ENCODE results near the gene NHLRC4.

The NHLRC4 gene

GRCh38 chr16:582218-582613 is 15.4 kb downstream of the NHLRC4 start:
- no peaks in the 10 kb centered on the region for H3K9me3 Mint-ChIP-seq
- H3K36me3 Mint-ChIP-seq = no peaks in the 10 kb centered on the region

GRCh38 chr16:582614-583331 is 16.0 kb downstream of the NHLRC4 start:
- Mint-ChIP-seq H3K36me3 (no peaks in the 10 kb centered on the region), H3K9me3 (no peaks in the 10 kb centered on the region)

More at GRCh38 chr16:582218-582613, 15.4 kb downstream of the NHLRC4 start:
- Mint-ChIP-seq H3K27ac (no peak overlapping the region), H3K4me3 (no peak overlapping the region), H3K4me1 (no peaks in the 10 kb centered on the region), H3K27me3 (no peaks in the 10 kb centered on the region)

GRCh38 chr16:583470-583814 is 16.6 kb downstream of the NHLRC4 start:
- H3K4me3 Mint-ChIP-seq = no peak overlapping the region
- no peak overlapping the region for H3K27ac Mint-ChIP-seq
- H3K9me3 Mint-ChIP-seq = no peaks in the 10 kb centered on the region
- no peaks in the 10 kb centered on the region for H3K36me3 Mint-ChIP-seq
- H3K27me3 Mint-ChIP-seq = no peaks in the 10 kb centered on the region
- H3K4me1 Mint-ChIP-seq = no peaks in the 10 kb centered on the region

More at GRCh38 chr16:582614-583331, 16.0 kb downstream of the NHLRC4 start:
- Mint-ChIP-seq H3K4me1 (no peaks in the 10 kb centered on the region), H3K27ac (no peak overlapping the region), H3K27me3 (no peaks in the 10 kb centered on the region), H3K4me3 (no peak overlapping the region)

- Mint-ChIP-seq H3K9me3 (no peaks in the 10 kb centered on the region), H3K4me3 (no peak overlapping the region), H3K36me3 (no peaks in the 10 kb centered on the region), H3K27me3 (no peaks in the 10 kb centered on the region), H3K4me1 (no peaks in the 10 kb centered on the region), H3K27ac (no peak overlapping the region)
Measured at GRCh38 chr16:583815-584591, 17.2 kb downstream of the NHLRC4 start.

- no peak overlapping the region for H3K27ac Mint-ChIP-seq
- no peaks in the 10 kb centered on the region for H3K4me1 Mint-ChIP-seq
- H3K4me3 Mint-ChIP-seq = no peak overlapping the region
- no peaks in the 10 kb centered on the region for H3K27me3 Mint-ChIP-seq
- H3K36me3 Mint-ChIP-seq = no peaks in the 10 kb centered on the region
- H3K9me3 Mint-ChIP-seq = no peaks in the 10 kb centered on the region
Measured at GRCh38 chr16:585351-585750, 18.5 kb downstream of the NHLRC4 start.

GRCh38 chr16:586047-586644 is 19.3 kb downstream of the NHLRC4 start:
- peak overlapping the region; percentile 3 for H3K4me3 Mint-ChIP-seq
- H3K4me1 Mint-ChIP-seq = peaks cover 7% of the 10 kb centered on the region
- H3K27ac Mint-ChIP-seq = no peak overlapping the region
- H3K9me3 Mint-ChIP-seq = no peaks in the 10 kb centered on the region
- H3K36me3 Mint-ChIP-seq = no peaks in the 10 kb centered on the region
- no peaks in the 10 kb centered on the region for H3K27me3 Mint-ChIP-seq

GRCh38 chr16:586645-587590 is 20.1 kb downstream of the NHLRC4 start:
- H3K4me1 Mint-ChIP-seq = peaks cover 11% of the 10 kb centered on the region
- H3K36me3 Mint-ChIP-seq = no peaks in the 10 kb centered on the region
- peak overlapping the region; percentile 97 for H3K4me3 Mint-ChIP-seq
- no peaks in the 10 kb centered on the region for H3K9me3 Mint-ChIP-seq
- no peaks in the 10 kb centered on the region for H3K27me3 Mint-ChIP-seq
- H3K27ac Mint-ChIP-seq = no peak overlapping the region

- H3K36me3 Mint-ChIP-seq = no peaks in the 10 kb centered on the region
- H3K4me1 Mint-ChIP-seq = peaks cover 22% of the 10 kb centered on the region
- H3K27ac Mint-ChIP-seq = peak overlapping the region; percentile 99
- no peaks in the 10 kb centered on the region for H3K9me3 Mint-ChIP-seq
- peak overlapping the region; percentile 97 for H3K4me3 Mint-ChIP-seq
- no peaks in the 10 kb centered on the region for H3K27me3 Mint-ChIP-seq
Measured at GRCh38 chr16:588639-588888, 21.8 kb downstream of the NHLRC4 start.

GRCh38 chr16:588889-589657 is 22.3 kb downstream of the NHLRC4 start:
- H3K4me1 Mint-ChIP-seq = peaks cover 25% of the 10 kb centered on the region
- no peaks in the 10 kb centered on the region for H3K9me3 Mint-ChIP-seq
- H3K27ac Mint-ChIP-seq = peak overlapping the region; percentile 100
- H3K27me3 Mint-ChIP-seq = no peaks in the 10 kb centered on the region
- H3K36me3 Mint-ChIP-seq = no peaks in the 10 kb centered on the region
- H3K4me3 Mint-ChIP-seq = peak overlapping the region; percentile 97

- no peaks in the 10 kb centered on the region for H3K27me3 Mint-ChIP-seq
- no peaks in the 10 kb centered on the region for H3K36me3 Mint-ChIP-seq
- H3K4me1 Mint-ChIP-seq = peaks cover 31% of the 10 kb centered on the region
Measured at GRCh38 chr16:589658-590187, 22.9 kb downstream of the NHLRC4 start, which contains the start of gene RAB40C. TSS of gene RAB40C (plus strand) at chr16:590066. CDS start at chr16:590292, 226 bp downstream.

GRCh38 chr16:590188-590814 is 23.5 kb downstream of the NHLRC4 start:
- no peaks in the 10 kb centered on the region for H3K9me3 Mint-ChIP-seq

More at GRCh38 chr16:589658-590187, 22.9 kb downstream of the NHLRC4 start, which contains the start of gene RAB40C:
- peak within 1 kb of the TSS; percentile 100 for H3K27ac Mint-ChIP-seq
- H3K4me3 Mint-ChIP-seq = peak within 1 kb of the TSS; percentile 95
- H3K9me3 Mint-ChIP-seq = no peaks in the 10 kb centered on the region

GRCh38 chr16:590815-591200 is 24.0 kb downstream of the NHLRC4 start:
- peaks cover 31% of the 10 kb centered on the region for H3K4me1 Mint-ChIP-seq

More at GRCh38 chr16:590188-590814, 23.5 kb downstream of the NHLRC4 start:
- no peak overlapping the region for H3K27ac Mint-ChIP-seq
- H3K4me3 Mint-ChIP-seq = peak overlapping the region; percentile 89
- H3K36me3 Mint-ChIP-seq = no peaks in the 10 kb centered on the region
- peaks cover 31% of the 10 kb centered on the region for H3K4me1 Mint-ChIP-seq
- no peaks in the 10 kb centered on the region for H3K27me3 Mint-ChIP-seq

GRCh38 chr16:591231-591630 is 24.4 kb downstream of the NHLRC4 start:
- Mint-ChIP-seq H3K4me1 (peaks cover 31% of the 10 kb centered on the region), H3K27ac (peak overlapping the region; percentile 81), H3K36me3 (no peaks in the 10 kb centered on the region), H3K4me3 (peak overlapping the region; percentile 89), H3K9me3 (no peaks in the 10 kb centered on the region), H3K27me3 (no peaks in the 10 kb centered on the region)

More at GRCh38 chr16:590815-591200, 24.0 kb downstream of the NHLRC4 start:
- no peaks in the 10 kb centered on the region for H3K36me3 Mint-ChIP-seq
- no peaks in the 10 kb centered on the region for H3K27me3 Mint-ChIP-seq
- peak overlapping the region; percentile 81 for H3K27ac Mint-ChIP-seq
- peak overlapping the region; percentile 89 for H3K4me3 Mint-ChIP-seq
- no peaks in the 10 kb centered on the region for H3K9me3 Mint-ChIP-seq

GRCh38 chr16:591892-592517 is 25.2 kb downstream of the NHLRC4 start:
- Mint-ChIP-seq H3K4me1 (peaks cover 36% of the 10 kb centered on the region), H3K9me3 (no peaks in the 10 kb centered on the region), H3K36me3 (no peaks in the 10 kb centered on the region), H3K27me3 (no peaks in the 10 kb centered on the region), H3K27ac (peak overlapping the region; percentile 72), H3K4me3 (peak overlapping the region; percentile 89)
